HG03103 (cell line): ENCODE measurements around the gene KIAA1217.
A peak's percentile ranks its signal among the peaks of the same experiment; 100 is the strongest.

Experiments
- ATAC-seq: cut with Tn5 transposase; IDR thresholded peaks from one replicate; pipeline ENCODE4 v1.9.1; 2021; ENCODE audit warnings: low read depth; ENCODE audit not compliant: unreplicated experiment

The KIAA1217 gene

GRCh38 chr10:24390146-24390700 lies 181.3 kb downstream of the KIAA1217 start:
- ATAC-seq: no peak

- ATAC-seq: no peak
These were observed 181.8 kb downstream of the KIAA1217 start for GRCh38 chr10:24390746-24391145.

- no peak for ATAC-seq
These were observed 184.3 kb downstream of the KIAA1217 start for GRCh38 chr10:24393201-24393600.

- ATAC-seq: no peak
These were observed 185.7 kb downstream of the KIAA1217 start for GRCh38 chr10:24394461-24395190.

- no peak for ATAC-seq
These were observed 187.5 kb downstream of the KIAA1217 start for GRCh38 chr10:24396396-24396795.

- ATAC-seq: no peak
These were observed 188.7 kb downstream of the KIAA1217 start for GRCh38 chr10:24397662-24398061.

GRCh38 chr10:24404567-24404966 lies 195.6 kb downstream of the KIAA1217 start:
- no peak for ATAC-seq

GRCh38 chr10:24405635-24406034 lies 196.7 kb downstream of the KIAA1217 start:
- no peak for ATAC-seq

GRCh38 chr10:24406809-24407483 lies 198.0 kb downstream of the KIAA1217 start:
- no peak for ATAC-seq

- ATAC-seq: no peak
These were observed 199.0 kb downstream of the KIAA1217 start for GRCh38 chr10:24407928-24408327.

- no peak for ATAC-seq
These were observed 199.4 kb downstream of the KIAA1217 start for GRCh38 chr10:24408365-24408764.

GRCh38 chr10:24414597-24414996 lies 205.7 kb downstream of the KIAA1217 start:
- no peak for ATAC-seq

- no peak for ATAC-seq
These were observed 206.7 kb downstream of the KIAA1217 start for GRCh38 chr10:24415455-24416125.

- no peak for ATAC-seq
These were observed 207.3 kb downstream of the KIAA1217 start for GRCh38 chr10:24416248-24416647.

- no peak for ATAC-seq
These were observed 208.1 kb downstream of the KIAA1217 start for GRCh38 chr10:24417053-24417452.

GRCh38 chr10:24418532-24418931 lies 209.6 kb downstream of the KIAA1217 start:
- no peak for ATAC-seq

GRCh38 chr10:24419066-24419465 lies 210.1 kb downstream of the KIAA1217 start:
- no peak for ATAC-seq

GRCh38 chr10:24425151-24425550 lies 216.2 kb downstream of the KIAA1217 start:
- peak; percentile 46 for ATAC-seq

GRCh38 chr10:24427678-24428409 lies 218.9 kb downstream of the KIAA1217 start:
- no peak for ATAC-seq

GRCh38 chr10:24428410-24428782 lies 219.5 kb downstream of the KIAA1217 start:
- no peak for ATAC-seq

GRCh38 chr10:24430591-24430990 lies 221.7 kb downstream of the KIAA1217 start:
- no peak for ATAC-seq
